CD4-positive, alpha-beta T cell (primary cell): ENCODE data around the gene DKK3. TPM values are rescaled to one million over a fixed set of nuclear protein-coding genes. Genes with fewer than 3 reads are reported as not detected.

Source experiments
- ATAC-seq: fragments of 200-7000 bp; cut with Tn5 transposase; one replicate; pipeline ENCODE4 v1.10.0; 2022; ENCODE audit warnings: mild to moderate bottlenecking; ENCODE audit not compliant: poor library complexity
- CTCF ChIA-PET: fragments of 350-600 bp; sonication (Branson Sonifier 250); formaldehyde crosslinking; loops from one replicate; lab custom pipeline; 2021; ENCODE audit warnings: antibody characterized with exemption, inconsistent platforms; lab: Charles Lee
- POLR2A ChIA-PET: fragments of 350-600 bp; sonication (Branson Sonifier 250); formaldehyde crosslinking; loops from one replicate; lab custom pipeline; 2021; ENCODE audit warnings: antibody characterized with exemption, inconsistent platforms; lab: Charles Lee
- DNase-seq, 14 experiments: peaks; one replicate each; pipeline ENCODE4 v3.0.0-alpha.2; 2013 to 2020; ENCODE audit warnings: mixed read lengths in 2 of 14
- H3K27ac ChIP-seq, 2 donors: one replicate each; pipeline versions ENCODE4 v1.5.1 to v1.7.0; 2013; ENCODE audit warnings: low read length in 2 of 2, low read depth in 1 of 2, mild to moderate bottlenecking in 1 of 2
- H3K27me3 ChIP-seq, 2 experiments: 1 replicate in 1 of 2; 2 replicates in 1 of 2; pipeline versions ENCODE4 v1.6.1 to v1.7.0; 2013; ENCODE audit warnings: low read length in 2 of 2, control low read depth in 1 of 2, mild to moderate bottlenecking in 1 of 2, moderate library complexity in 1 of 2; ENCODE audit not compliant: insufficient read depth in 2 of 2, control insufficient read depth in 1 of 2
- H3K36me3 ChIP-seq: one replicate; pipeline ENCODE4 v1.6.1; 2013; ENCODE audit warnings: low read length, control low read depth; ENCODE audit not compliant: insufficient read depth
- H3K4me1 ChIP-seq: one replicate; pipeline ENCODE4 v1.6.1; 2013; ENCODE audit warnings: low read length, control low read depth; ENCODE audit not compliant: insufficient read depth
- H3K4me3 ChIP-seq: one replicate; pipeline ENCODE4 v1.5.1; 2013; ENCODE audit warnings: mild to moderate bottlenecking, low read length, moderate library complexity
- H3K9me3 ChIP-seq, 2 experiments: 1 replicate in 1 of 2; 2 replicates in 1 of 2; pipeline versions ENCODE4 v1.6.1 to v1.7.0; 2013; ENCODE audit warnings: low read length in 2 of 2, mild to moderate bottlenecking in 2 of 2, control low read depth in 1 of 2, moderate library complexity in 1 of 2; ENCODE audit not compliant: control insufficient read depth in 1 of 2, insufficient read depth in 1 of 2
- H3K27ac Mint-ChIP-seq: one replicate; pipeline ENCODE4 v1.8.0; 2020; ENCODE audit warnings: mixed read lengths
- H3K27me3 Mint-ChIP-seq: one replicate; pipeline ENCODE4 v1.8.0; 2021; ENCODE audit warnings: mixed read lengths
- H3K36me3 Mint-ChIP-seq: one replicate; pipeline ENCODE4 v1.8.0; 2021; ENCODE audit warnings: low read depth, mixed read lengths
- H3K4me1 Mint-ChIP-seq: one replicate; pipeline ENCODE4 v1.8.0; 2021; ENCODE audit warnings: low read depth, mixed read lengths
- H3K4me3 Mint-ChIP-seq: one replicate; pipeline ENCODE4 v1.8.0; 2020; ENCODE audit warnings: mild to moderate bottlenecking, mixed read lengths
- H3K9me3 Mint-ChIP-seq: one replicate; pipeline ENCODE4 v1.8.0; 2020; ENCODE audit warnings: mixed read lengths
- intact Hi-C, 2 experiments: fragments of 100-400 bp; cut with DNase I in 1 of 2; cut with micrococcal nuclease in 1 of 2; formaldehyde crosslinking; loops; one replicate each; pipeline versions ENCODE4 v1.15.1 to v1.9.0; 2023 to 2025; cut with DNase I, micrococcal nuclease
- total RNA-seq, 174 experiments: library from RNA in 2 of 174; stranded (reverse) in 2 of 174; gene quantifications; one replicate each; pipeline ENCODE4 v1.2.3 and lab custom pipeline; 2021 to 2026
- TF ChIP-seq, protein P1 (sequence below): fragments of 200-600 bp; IDR thresholded peaks from one replicate; pipeline ENCODE4 v1.8.0; 2022; ENCODE audit warnings: antibody characterized with exemption, mild to moderate bottlenecking

Gene DKK3
- total RNA-seq, 2 experiments from 2014 or later: 0.61 to 0.71 TPM

DNA sequence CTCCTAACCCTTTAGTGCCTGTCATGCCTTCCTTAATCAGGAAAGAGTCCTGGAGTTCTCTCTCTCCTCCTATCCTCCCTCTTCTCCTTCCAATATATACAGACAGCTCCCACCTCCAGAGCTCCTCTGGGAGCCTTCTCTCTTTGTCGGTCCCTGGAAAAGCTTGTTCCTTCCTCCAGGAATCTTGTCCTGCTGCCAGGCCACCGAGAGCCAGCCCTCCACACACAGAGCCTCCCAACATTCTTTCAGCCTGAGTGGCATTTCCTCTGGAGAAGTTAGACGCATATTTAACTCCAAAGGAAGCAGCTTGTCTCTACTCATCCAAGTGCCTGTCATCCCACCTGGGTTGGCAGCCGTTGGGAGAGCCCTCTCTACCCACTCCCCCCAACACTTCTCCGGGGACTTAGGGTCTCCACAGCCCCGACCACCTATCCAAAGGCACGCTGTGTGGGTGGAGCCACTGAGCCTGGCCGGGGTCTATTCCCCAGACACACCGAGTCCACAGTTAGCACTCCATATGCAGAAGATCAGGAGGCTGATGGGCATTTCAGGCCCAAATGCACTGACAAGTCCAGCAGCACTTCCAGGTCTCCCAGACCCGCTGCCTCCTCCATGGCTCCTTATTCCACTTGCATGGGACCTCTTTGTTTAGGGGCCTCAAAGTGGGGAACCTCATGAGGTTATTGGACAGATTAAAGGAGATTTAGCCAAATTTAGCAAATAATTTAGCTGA lies 31.1 kb downstream of the DKK3 start:
- CTCF ChIA-PET: no interaction called here
- POLR2A ChIA-PET: no interaction called here
- H3K27me3 ChIP-seq: no peaks in the 10 kb centered on the region
- no peaks in the 10 kb centered on the region for H3K9me3 Mint-ChIP-seq
- TF ChIP-seq, protein P1, sequence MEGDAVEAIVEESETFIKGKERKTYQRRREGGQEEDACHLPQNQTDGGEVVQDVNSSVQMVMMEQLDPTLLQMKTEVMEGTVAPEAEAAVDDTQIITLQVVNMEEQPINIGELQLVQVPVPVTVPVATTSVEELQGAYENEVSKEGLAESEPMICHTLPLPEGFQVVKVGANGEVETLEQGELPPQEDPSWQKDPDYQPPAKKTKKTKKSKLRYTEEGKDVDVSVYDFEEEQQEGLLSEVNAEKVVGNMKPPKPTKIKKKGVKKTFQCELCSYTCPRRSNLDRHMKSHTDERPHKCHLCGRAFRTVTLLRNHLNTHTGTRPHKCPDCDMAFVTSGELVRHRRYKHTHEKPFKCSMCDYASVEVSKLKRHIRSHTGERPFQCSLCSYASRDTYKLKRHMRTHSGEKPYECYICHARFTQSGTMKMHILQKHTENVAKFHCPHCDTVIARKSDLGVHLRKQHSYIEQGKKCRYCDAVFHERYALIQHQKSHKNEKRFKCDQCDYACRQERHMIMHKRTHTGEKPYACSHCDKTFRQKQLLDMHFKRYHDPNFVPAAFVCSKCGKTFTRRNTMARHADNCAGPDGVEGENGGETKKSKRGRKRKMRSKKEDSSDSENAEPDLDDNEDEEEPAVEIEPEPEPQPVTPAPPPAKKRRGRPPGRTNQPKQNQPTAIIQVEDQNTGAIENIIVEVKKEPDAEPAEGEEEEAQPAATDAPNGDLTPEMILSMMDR: no peak
- ATAC-seq (no peak), DNase-seq (no peak)
- intact Hi-C loops: no loop called here
- no peak overlapping the region for H3K4me3 ChIP-seq
- peaks cover 10% of the 10 kb centered on the region for H3K4me1 ChIP-seq
- H3K36me3 Mint-ChIP-seq: no peaks in the 10 kb centered on the region
- H3K4me1 Mint-ChIP-seq: peaks cover 7% of the 10 kb centered on the region
- no peak overlapping the region for H3K27ac ChIP-seq
- H3K27me3 Mint-ChIP-seq: no peaks in the 10 kb centered on the region
- H3K27ac Mint-ChIP-seq: no peak overlapping the region
- no peak overlapping the region for H3K4me3 Mint-ChIP-seq
- H3K36me3 ChIP-seq: no peaks in the 10 kb centered on the region
- H3K9me3 ChIP-seq: peaks cover 0 to 15% of the 10 kb centered on the region in 2 experiments

DNA sequence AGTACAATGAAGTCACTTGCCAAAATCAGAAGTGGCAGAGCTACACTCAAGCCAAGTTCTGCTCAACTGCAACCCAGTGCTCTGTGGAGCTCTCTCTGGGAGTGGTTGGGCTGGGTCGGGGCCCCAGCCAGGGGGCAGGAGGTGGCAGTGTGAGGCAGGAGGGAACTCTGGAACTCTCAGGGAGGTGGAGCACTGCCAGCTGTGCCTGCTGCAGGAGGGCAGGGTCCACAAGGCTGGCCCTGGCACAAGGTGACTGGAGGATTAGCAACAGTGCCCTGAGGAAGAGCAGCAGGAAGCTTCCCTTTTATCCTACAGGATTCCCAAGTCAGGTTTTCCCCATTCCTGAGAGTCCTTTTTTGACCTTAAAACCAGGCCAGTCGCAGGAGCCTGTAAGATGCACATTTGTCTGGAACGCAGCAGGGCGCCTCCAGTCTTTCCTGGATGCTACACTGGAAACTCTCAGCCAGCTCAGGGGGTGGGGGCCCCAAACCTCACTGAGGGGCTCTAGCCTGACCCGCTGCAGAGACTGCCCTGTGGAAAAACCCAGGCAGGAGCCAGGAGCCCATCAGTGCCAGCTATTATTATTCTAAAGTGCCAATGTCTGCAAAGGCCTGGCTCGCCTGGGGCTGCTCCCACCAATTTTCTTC lies 31.8 kb downstream of the DKK3 start:
- H3K4me3 ChIP-seq: no peak overlapping the region
- H3K36me3 ChIP-seq: no peaks in the 10 kb centered on the region
- DNase-seq (no peak), ATAC-seq (no peak)
- peaks cover 10% of the 10 kb centered on the region for H3K4me1 ChIP-seq
- POLR2A ChIA-PET: no interaction called here
- no peak overlapping the region for H3K27ac ChIP-seq
- H3K27me3 Mint-ChIP-seq: no peaks in the 10 kb centered on the region
- H3K4me3 Mint-ChIP-seq: no peak overlapping the region
- no peaks in the 10 kb centered on the region for H3K9me3 Mint-ChIP-seq
- H3K4me1 Mint-ChIP-seq: peaks cover 7% of the 10 kb centered on the region
- no peak overlapping the region for H3K27ac Mint-ChIP-seq
- peaks cover 0 to 11% of the 10 kb centered on the region in 2 experiments for H3K9me3 ChIP-seq
- TF ChIP-seq, protein P1: no peak
- H3K27me3 ChIP-seq: no peaks in the 10 kb centered on the region
- CTCF ChIA-PET: no interaction called here
- H3K36me3 Mint-ChIP-seq: no peaks in the 10 kb centered on the region
- intact Hi-C loops: no loop called here

DNA sequence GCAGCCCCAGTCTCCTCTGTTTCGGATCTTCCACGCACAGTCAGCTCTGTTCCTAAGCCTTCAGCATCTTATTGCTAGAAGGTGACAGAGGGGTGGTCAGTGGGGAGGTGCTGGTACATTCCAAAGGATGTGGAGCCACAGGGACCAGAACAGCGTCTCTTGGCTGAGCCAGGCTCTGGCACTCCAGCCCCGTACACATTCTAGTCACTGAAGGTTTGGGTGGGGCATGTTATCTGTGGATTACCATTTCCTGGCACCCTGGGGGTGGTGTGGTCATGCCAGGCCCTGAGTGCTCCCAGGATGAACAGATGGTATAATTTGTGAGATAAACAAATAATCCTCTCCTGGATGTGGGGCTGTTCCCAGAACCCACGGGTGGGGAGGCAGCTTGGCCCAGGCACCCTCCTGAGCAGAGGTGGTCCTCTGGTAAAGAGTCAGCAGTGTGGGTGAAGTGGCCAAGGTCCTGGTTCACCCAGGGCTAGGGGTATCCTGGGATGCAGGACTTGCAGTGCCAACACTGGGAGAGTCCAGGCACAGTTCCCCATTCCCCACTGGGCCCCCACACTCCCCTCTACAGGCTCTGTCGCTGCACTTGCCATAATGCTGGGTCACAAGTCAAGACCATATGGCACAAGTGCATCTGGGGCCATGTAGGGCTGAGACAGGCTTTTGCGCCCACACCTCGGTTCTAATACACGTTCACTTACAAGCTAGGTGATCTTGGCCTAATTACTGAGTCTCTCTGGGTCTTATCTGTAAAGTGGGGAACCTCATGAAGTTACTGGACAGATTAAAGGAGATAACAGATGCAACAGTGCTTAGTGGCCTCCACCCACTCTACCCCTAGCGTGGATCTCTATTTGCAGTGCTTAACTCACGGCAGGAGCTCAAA lies 33.0 kb downstream of the DKK3 start:
- Mint-ChIP-seq H3K27ac (no peak overlapping the region), H3K4me3 (no peak overlapping the region), H3K9me3 (no peaks in the 10 kb centered on the region), H3K4me1 (peaks cover 7% of the 10 kb centered on the region), H3K27me3 (no peaks in the 10 kb centered on the region), H3K36me3 (no peaks in the 10 kb centered on the region)
- ChIA-PET POLR2A (no interaction called here), CTCF (no interaction called here)
- no peak for ATAC-seq
- Histone ChIP-seq H3K36me3 (no peaks in the 10 kb centered on the region), H3K4me1 (peaks cover 10% of the 10 kb centered on the region), H3K9me3 (no peaks in the 10 kb centered on the region), H3K4me3 (no peak overlapping the region), H3K27ac (no peak overlapping the region), H3K27me3 (no peaks in the 10 kb centered on the region)
- intact Hi-C loops: no loop called here
- TF ChIP-seq, protein P1: no peak
- no peak for DNase-seq
